LHCN-M2 (cell line): ENCODE data around the gene RSPH6A. TPM values are rescaled to one million over a fixed set of nuclear protein-coding genes. Genes with fewer than 3 reads are reported as not detected.
A peak's percentile ranks its signal among the peaks of the same experiment; 100 is the strongest.

ENCODE experiments used
- DNase-seq: peaks from one replicate; pipeline ENCODE4 v3.0.0-alpha.2; 2012; ENCODE audit warnings: low read depth
- total RNA-seq: library from RNA; depleted of rRNA; stranded (reverse); fragments of >200 nt; gene quantifications from 2 replicates; pipeline ENCODE4 v1.2.3, GENCODE V29; 2014

Gene RSPH6A
- total RNA-seq, 1 experiment from 2014 or later: 0.11 TPM

- no peak for DNase-seq
These were observed 11.1 kb upstream of the RSPH6A start for GRCh38 chr19:45825917-45826893.

DNA sequence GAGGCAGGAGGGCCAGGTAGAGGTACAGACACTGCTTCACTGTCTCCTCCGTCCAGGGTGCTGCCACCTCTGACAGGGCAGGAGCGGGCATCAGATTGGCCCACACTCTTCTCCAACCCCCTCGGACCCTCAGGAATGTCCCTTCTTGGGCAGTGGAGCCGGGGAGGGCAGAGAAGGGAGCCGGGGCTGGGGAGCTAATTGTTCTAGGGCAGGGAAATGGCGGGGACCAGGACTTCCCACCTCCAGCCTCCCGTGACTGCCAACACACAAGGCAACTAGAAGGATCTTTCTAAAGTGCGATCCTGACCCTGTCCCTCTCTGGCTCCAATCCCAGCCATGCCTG is 10.1 kb upstream of the RSPH6A start:
- DNase-seq: no peak

DNA sequence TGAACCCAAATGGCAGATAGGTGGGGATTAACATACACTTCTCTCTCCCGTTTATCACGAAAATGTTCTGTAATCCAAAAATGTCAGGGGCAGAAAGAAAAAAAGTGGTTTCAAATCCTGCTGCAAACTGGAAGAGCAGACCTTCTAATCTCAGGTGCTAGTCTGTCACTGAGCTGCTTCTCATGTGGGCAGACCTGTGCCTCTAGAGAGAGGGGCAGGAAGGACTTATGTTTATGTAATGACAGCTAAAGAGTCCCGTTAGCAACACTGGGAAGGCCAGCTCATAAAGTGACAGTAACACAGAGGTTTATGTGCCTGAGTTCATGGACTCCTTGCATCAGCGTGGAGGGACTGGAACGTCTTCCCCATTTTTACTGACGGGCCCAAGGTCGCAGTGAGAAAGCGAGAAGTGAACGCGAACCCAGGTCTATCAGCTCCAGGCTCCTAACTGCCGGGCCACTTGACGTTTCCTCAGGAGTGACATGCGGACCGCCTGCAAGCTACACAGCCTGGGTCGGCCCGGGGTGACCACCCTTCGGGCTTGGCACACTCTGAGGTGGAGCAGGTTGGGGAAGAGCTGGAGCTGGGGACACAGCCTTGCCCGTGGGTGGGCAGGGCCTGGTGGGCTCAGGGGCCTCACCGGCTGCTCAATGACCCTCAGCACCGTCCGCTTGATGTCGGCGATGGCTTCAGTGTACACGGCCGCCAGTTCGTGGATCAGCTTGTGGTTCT is 9.6 kb upstream of the RSPH6A start:
- no peak for DNase-seq

GRCh38 chr19:45824041-45824471 is 8.9 kb upstream of the RSPH6A start:
- DNase-seq: no peak

- no peak for DNase-seq
These were observed 8.1 kb upstream of the RSPH6A start for GRCh38 chr19:45823182-45823581.

DNA sequence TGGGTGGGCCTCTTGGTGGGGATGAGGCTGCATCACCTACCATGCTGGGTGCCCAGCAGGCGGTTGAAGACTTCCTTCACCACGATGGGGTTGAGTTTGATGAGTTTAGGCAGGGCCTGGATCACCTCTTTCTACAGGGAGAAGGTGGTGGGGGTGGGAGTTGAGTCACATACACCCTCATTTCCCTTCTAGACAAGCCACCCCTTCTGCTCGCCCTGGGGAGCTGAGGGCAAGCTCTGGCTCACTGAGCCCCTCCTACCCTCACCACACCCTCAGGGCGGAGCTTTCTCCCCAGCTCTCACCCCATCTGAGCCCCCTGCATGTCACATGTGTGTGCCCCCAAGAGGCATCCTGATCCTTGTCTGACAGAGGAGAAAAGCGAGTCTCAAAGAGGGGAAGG is 7.6 kb upstream of the RSPH6A start:
- DNase-seq: no peak

GRCh38 chr19:45821570-45821969 is 6.5 kb upstream of the RSPH6A start:
- DNase-seq: no peak

- DNase-seq: no peak
These were observed 6.0 kb upstream of the RSPH6A start for GRCh38 chr19:45821103-45821521.

GRCh38 chr19:45820413-45821102 is 5.5 kb upstream of the RSPH6A start:
- no peak for DNase-seq

DNA sequence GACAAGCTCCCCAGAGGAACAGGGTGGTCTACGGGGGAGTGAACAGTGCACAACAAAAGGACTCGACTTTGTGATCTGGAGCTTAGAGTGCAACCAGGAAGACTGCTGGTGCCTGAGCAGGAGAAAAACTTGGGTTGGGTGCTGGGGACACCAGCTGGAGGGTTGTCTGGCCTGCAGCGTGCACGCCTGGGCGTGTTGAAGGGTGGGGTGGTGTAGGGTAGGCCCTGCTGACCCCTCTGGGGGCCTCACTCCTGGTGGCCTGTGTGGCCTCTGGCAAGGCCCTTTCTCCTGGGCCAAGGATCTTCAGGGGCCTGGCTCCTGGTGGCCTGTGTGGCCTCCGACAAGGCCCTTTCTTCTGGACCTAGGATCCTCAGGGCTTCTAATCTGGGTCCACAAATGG is 4.7 kb upstream of the RSPH6A start:
- no peak for DNase-seq

DNA sequence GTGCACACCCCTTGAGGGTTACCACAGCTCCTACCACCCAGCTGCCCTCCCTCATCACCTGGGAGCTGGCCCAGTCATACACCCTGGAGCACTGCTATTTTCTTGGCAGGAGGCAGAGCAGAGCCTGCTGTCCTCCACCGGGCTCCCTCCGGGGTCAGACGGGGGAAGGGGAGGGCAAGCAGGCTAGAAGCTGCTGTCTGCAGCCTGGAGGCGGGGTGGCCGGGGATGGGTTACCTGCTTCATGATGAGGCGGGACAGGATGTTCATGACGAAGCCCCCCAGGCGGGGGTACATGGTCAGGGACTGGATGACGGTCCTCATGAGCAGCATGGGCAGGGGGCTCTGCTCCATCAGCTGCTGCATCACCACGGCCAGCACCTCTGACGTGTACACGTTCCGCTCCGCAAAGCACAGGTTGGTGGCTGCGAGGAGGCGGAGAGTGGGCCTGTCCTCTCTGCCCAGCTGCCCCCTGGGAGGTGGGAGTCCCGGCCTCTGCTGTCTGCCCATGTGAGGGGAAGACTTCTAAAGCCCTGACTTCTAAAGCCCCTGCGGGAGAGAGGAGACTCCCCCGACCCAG is 2.7 kb upstream of the RSPH6A start:
- DNase-seq: no peak

DNA sequence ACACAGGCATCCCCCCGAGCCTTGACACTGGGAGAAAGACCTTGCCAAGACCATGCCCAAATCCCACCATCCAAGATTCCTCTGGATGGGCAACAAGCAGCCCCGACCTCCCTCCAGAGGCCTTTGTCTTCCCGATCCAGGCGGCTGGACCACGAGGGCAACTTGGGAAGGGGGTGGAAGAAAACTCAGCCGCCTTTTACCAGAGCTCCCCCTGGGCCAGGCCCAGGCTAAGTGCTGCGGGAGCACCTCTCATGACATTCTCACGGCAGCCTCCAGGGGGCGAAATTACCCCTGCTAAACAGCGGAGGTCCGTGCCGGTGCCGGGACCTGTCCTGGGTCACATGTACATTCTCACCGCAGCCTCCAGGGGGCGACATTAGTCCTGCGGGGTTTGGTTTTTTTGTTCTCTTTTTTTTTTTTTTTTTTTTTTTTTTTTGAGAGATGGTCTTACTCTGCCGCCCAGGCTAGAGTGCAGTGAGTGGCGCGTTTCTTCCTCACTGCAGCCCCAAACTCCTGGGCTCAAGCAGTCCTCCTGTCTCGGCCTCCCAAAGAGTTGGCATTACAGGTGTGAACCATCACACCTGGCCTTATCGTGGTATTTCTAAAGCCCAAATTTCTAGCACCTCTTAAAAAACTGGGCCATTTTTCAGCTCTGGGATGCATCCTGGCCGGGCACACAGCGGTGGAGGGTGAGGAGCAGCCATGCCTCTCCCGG is 2.1 kb upstream of the RSPH6A start:
- DNase-seq: peak; percentile 88

DNA sequence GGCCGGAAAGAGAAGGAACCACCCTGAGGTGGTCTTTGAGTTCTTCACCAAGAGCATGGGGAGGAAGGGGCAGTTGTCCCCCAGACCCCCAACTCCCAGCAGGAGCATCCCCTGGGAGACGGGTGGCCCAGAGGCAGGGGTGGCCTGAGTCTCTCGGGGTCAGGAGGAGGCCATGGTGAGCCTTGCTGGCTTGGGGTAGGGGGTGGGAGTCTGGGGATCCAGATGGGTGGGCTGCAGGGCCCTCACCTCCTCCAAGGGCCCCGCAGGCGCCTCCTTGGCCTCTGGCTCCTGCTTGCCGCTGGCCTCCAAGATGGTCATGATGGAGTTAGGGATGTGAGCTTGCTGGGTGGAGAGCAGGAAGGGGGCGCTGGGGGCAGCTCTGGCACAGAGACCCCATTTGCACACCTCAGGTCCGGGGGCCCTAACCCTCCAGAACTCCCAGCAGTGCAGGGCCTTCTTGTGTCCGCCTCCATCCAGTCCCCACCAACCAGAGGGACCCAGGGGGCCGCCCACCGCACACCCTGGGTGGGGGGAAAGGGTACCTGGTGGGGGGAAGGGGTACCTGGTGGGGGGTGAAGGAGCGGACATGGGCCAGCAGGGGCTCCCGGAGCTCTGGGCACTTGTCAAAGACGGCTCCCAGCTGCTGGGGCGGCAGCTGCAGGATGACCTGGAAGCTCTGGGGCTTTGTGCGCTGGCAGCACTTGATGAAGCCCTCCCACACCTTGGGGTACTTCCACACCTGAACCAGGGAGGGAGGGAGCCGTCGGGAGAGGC is 1.3 kb upstream of the RSPH6A start:
- no peak for DNase-seq

GRCh38 chr19:45815481-45816216 is 541 bp upstream of the RSPH6A start:
- no peak for DNase-seq

GRCh38 chr19:45814166-45814780 is 835 bp downstream of the RSPH6A start:
- DNase-seq: no peak

DNA sequence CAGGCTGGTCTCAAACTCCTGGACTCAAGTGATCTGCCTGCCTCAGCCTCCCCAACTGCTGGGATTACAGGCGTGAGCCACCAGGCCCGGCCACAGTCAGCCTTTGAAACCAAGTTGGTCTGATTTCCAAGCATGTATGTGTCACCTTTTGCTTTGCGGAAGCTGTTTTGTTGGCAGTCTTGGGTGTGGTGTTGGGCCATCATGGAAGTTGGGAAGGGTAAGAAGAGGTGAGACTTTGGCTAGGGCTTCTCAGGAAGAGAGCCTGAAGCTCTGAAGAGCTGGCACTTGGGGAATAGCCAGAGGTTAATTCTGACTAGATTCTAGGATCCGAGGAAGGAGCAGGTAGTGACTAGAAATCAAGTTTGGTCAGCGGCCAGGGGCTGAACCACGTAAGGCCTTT is 2.8 kb downstream of the RSPH6A start:
- DNase-seq: no peak

DNA sequence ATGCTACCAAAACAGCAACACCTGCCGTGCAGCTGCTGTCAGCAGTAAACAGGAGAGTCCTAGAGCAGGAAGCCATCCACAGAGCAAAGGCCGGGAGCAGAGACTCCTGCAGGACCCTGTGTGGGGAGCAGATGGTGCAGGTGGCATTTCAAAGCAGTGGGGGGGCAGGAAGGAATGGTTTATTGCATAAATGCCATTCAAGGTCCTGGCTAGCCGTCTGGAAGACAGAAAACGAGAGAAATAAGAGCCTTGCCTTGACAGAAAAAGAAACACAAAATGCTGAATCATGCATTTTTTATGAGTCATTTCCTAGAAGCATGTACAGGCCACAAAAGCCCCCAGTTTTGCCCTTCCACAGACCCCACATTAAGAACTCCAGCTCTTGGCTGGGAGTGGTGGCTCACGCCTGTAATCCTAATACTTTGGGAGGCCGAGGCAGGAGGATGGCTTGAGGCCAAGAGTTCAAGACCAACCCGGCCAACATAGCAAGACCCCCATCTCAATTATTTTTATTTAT is 5.4 kb downstream of the RSPH6A start:
- DNase-seq: peak; percentile 87

DNA sequence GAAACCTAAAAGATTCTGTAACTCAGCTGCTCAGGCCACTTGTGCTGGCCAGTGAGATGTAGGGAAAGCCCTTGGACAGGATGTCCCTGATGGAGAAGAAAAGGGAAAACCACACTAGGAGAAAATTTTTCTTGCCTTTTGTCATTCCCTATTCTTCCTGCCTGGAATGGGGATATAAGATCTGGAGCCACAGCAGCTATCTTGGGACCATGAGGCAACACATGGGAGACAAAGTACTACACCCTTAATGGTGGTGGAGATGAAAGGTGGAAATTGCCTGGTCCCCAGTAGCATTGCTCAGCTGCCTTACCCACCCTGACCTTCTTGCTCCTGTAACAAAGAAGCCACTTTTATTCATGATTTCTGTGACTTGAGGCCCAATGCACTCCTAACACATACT is 9.4 kb downstream of the RSPH6A start:
- DNase-seq: no peak

DNA sequence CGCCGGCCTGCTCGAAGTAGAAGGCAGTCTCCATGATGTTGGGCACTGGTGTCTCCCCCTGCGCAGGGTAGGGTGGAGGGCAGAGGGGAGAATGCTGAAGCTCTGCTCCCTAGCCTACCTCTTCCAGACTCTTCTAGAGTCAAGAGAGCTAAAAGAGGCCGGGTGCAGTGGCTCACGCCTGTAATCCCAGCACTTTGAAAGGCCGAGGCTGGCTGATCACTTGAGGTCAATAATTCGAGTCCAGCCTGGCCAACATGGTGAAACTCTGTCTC is 10.2 kb downstream of the RSPH6A start:
- no peak for DNase-seq
